ENCODE results near the gene TAAR6.
"Not testable (repeated sequence)": the region's sequence is repeated elsewhere in the genome, so short reads cannot be mapped to it uniquely, and the experiment has no call there.

TAAR6 gene

GRCh38 chr6:132592855-132593254, 22.7 kb downstream of the TAAR6 start:
- peak; percentile 29 for DNase-seq

DNA sequence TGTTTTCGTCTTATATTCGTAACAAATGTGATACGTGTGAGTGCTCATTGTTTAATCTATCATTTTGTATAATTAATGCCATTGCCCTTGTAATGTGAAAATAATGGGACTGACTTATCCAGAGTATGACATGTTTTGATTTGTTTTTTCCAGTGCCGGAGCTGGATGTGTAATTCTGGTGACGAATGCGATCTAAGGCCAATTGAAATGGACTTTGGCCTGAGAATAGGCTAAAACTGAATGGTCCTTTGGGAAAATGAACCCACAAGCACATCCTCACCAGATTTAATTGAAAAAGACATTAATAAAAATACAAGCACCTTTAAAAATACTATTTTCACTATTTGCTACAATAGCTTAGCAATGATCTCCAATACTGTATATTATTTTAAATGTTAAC, 26.1 kb downstream of the TAAR6 start:
- no peak for DNase-seq

GRCh38 chr6:132598473-132598872, 28.4 kb downstream of the TAAR6 start:
- peak; percentile 16 for DNase-seq

DNA sequence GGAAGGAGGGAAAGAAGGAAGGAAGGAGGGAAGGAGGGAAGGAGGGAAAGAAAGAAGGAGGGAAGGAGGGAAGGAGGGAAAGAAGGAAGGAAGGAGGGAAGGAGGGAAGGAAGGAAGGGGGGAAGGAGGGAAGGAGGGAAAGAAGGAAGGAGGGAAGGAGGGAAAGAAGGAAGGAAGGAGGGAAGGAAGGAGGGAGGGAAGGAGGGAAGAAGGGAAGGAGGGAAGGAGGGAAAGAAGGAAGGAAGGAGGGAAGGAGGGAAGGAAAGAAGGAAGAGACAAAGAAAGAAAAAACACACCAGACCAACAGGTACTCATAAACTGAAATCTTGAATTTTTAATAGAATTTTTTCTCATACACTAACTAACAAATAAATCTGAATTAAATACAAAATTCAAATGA, 30.8 kb downstream of the TAAR6 start:
- not testable (repeated sequence) for DNase-seq

GRCh38 chr6:132604635-132605152, 34.6 kb downstream of the TAAR6 start:
- DNase-seq = no peak

GRCh38 chr6:132607544-132608233, 37.6 kb downstream of the TAAR6 start:
- DNase-seq = no peak

DNA sequence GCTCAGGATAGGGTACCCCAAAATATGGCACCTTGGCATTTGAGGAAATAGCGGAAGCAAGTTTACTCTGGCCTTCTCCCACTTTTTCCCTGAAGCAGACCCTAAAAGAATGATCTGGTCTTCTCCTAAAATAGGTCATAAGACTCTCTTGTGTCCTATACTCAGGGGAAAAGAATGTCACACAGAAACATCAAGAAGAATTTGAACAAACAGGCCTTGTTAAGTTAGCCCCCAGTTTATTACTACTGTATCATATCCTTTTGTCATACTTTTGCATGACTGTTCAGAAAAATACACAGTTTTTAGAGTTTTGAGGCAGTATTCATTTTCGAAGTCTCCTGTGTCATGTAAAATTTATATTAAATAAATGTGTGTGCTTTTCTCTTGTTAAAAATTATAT, 41.5 kb downstream of the TAAR6 start:
- DNase-seq = no peak

GRCh38 chr6:132612449-132613108, 42.5 kb downstream of the TAAR6 start:
- DNase-seq = no peak

- peak; percentile 11 for DNase-seq
Observed at GRCh38 chr6:132614554-132614953, 44.4 kb downstream of the TAAR6 start.

DNA sequence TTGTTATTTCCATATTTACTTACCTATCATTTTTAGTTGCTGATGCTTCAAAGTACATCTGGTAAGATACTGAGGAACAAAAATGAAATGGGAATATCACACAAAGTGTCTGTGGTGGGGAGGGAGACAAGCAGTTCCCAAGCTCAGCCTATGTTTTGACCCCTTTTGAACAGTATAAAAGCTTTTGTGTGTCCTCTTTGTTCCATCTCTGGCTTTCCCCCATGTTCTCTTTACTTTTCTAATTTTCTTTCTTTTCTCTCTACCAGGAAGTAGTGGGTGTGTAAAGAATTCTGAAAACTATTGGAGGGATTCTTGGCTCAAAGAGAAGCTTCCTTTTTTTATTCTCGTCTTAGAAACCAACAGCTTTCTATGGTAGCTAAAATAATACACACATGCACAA, 46.6 kb downstream of the TAAR6 start:
- DNase-seq = no peak
